IMR-90 (cell line): ENCODE data around the gene FXYD3. TPM values are rescaled to one million over a fixed set of nuclear protein-coding genes. Genes with fewer than 3 reads are reported as not detected.
A peak's percentile ranks its signal among the peaks of the same experiment; 100 is the strongest.

Source experiments
- ATAC-seq: fragments of 200-7000 bp; cut with Tn5 transposase; 2 replicates; pipeline ENCODE4 v1.9.1; 2020; ENCODE audit warnings: low read depth, mild to moderate bottlenecking, moderate library complexity
- BruUV-seq: library from RNA; stranded (reverse); fragments of 400-500 nt; replicated peaks from 2 replicates; lab custom pipeline; 2021; lab: Mats Ljungman, UMichigan
- CTCF ChIA-PET: fragments of 300-600 bp; formaldehyde crosslinking; extraction: SDS; loops from one replicate; lab custom pipeline; 2021; ENCODE audit warnings: antibody characterized with exemption; lab: Yijun Ruan, JAX
- POLR2A ChIA-PET: fragments of 300-600 bp; sonication (Branson Sonifier 250); formaldehyde crosslinking; loops from one replicate; lab custom pipeline; 2022; ENCODE audit warnings: antibody characterized with exemption; ENCODE audit not compliant: unreplicated experiment; lab: Charles Lee
- DNase-seq: peaks from one replicate; pipeline ENCODE4 v3.0.0; 2013
- H2AFZ ChIP-seq: replicated peaks from 2 replicates; pipeline ENCODE3; 2013; ENCODE audit warnings: low read length, mild to moderate bottlenecking; ENCODE audit not compliant: poor library complexity
- H2AK5ac ChIP-seq: 2 replicates; pipeline ENCODE4 v1.6.1; 2013; ENCODE audit warnings: low read depth, low read length, inconsistent platforms
- H2AK9ac ChIP-seq: replicated peaks from 2 replicates; pipeline ENCODE3; 2013; ENCODE audit warnings: mild to moderate bottlenecking, low read depth, low read length, moderate library complexity; ENCODE audit not compliant: poor library complexity
- H2BK120ac ChIP-seq: 2 replicates; pipeline ENCODE4 v1.6.1; 2013; ENCODE audit warnings: low read depth, low read length, inconsistent platforms
- H2BK15ac ChIP-seq: 3 replicates; pipeline ENCODE4 v1.6.1; 2013; ENCODE audit warnings: low read depth, low read length, inconsistent platforms
- H2BK20ac ChIP-seq: 2 replicates; pipeline ENCODE4 v1.6.1; 2013; ENCODE audit warnings: low read depth, mild to moderate bottlenecking, inconsistent platforms, low read length, moderate library complexity
- H2BK5ac ChIP-seq: 2 replicates; pipeline ENCODE4 v1.6.1; 2013; ENCODE audit warnings: mild to moderate bottlenecking, low read depth, low read length, inconsistent platforms; ENCODE audit not compliant: poor library complexity, severe bottlenecking
- H3K14ac ChIP-seq: replicated peaks from 2 replicates; pipeline ENCODE4 v1.6.1; 2013; ENCODE audit warnings: low read depth, low read length, inconsistent platforms
- H3K18ac ChIP-seq: 2 replicates; pipeline ENCODE4 v1.6.1; 2013; ENCODE audit warnings: low read depth, low read length, control low read depth
- H3K23ac ChIP-seq: 2 replicates; pipeline ENCODE4 v1.6.1; 2013; ENCODE audit warnings: low read depth, low read length, inconsistent platforms
- H3K27ac ChIP-seq: 2 replicates; pipeline ENCODE4 v1.5.1; 2013; ENCODE audit warnings: mild to moderate bottlenecking, control low read depth, low read length; ENCODE audit not compliant: insufficient read depth
- H3K27me3 ChIP-seq: 2 replicates; pipeline ENCODE4 v1.6.1; 2013; ENCODE audit warnings: low read length; ENCODE audit not compliant: control insufficient read depth, insufficient read depth
- H3K36me3 ChIP-seq: 2 replicates; pipeline ENCODE4 v1.6.1; 2013; ENCODE audit warnings: low read length, mixed read lengths; ENCODE audit not compliant: control insufficient read depth, insufficient read depth
- H3K4ac ChIP-seq: 2 replicates; pipeline ENCODE4 v1.6.1; 2013; ENCODE audit warnings: low read depth, low read length, inconsistent platforms
- H3K4me1 ChIP-seq: 2 replicates; pipeline ENCODE4 v1.6.1; 2013; ENCODE audit warnings: low read length, mixed read lengths; ENCODE audit not compliant: control insufficient read depth, insufficient read depth
- H3K4me2 ChIP-seq: 2 replicates; pipeline ENCODE4 v1.6.1; 2013; ENCODE audit warnings: low read depth, mild to moderate bottlenecking, control low read depth, low read length, moderate library complexity
- H3K4me3 ChIP-seq: 2 replicates; pipeline ENCODE4 v1.5.1; 2013; ENCODE audit warnings: low read depth, mild to moderate bottlenecking, control low read depth, low read length, moderate library complexity; ENCODE audit not compliant: insufficient read depth
- H3K56ac ChIP-seq: 2 replicates; pipeline ENCODE4 v1.6.1; 2013; ENCODE audit warnings: low read length, inconsistent platforms; ENCODE audit not compliant: insufficient read depth; ENCODE audit errors: extremely low read depth
- H3K79me1 ChIP-seq, 2 experiments: 2 replicates each; pipeline ENCODE4 v1.6.1; 2013; ENCODE audit warnings: low read length in 2 of 2, inconsistent platforms in 1 of 2, low read depth in 1 of 2
- H3K9ac ChIP-seq: 2 replicates; pipeline ENCODE4 v1.6.1; 2013; ENCODE audit warnings: low read depth, low read length, control low read depth
- H3K9me1 ChIP-seq: 2 replicates; pipeline ENCODE4 v1.6.1; 2013; ENCODE audit warnings: low read length, inconsistent platforms; ENCODE audit not compliant: insufficient read depth
- H3K9me3 ChIP-seq: 2 replicates; pipeline ENCODE4 v1.6.1; 2013; ENCODE audit warnings: low read length; ENCODE audit not compliant: control insufficient read depth, insufficient read depth
- H4K20me1 ChIP-seq: 2 replicates; pipeline ENCODE4 v1.6.1; 2013; ENCODE audit warnings: low read length, inconsistent platforms; ENCODE audit not compliant: insufficient read depth
- H4K5ac ChIP-seq: 2 replicates; pipeline ENCODE4 v1.6.1; 2013; ENCODE audit warnings: mild to moderate bottlenecking, low read depth, low read length, control low read depth
- H4K8ac ChIP-seq, 2 experiments: 2 replicates each; pipeline ENCODE4 v1.6.1; 2013; ENCODE audit warnings: low read depth in 2 of 2, low read length in 2 of 2, control low read depth in 1 of 2, inconsistent platforms in 1 of 2
- H4K91ac ChIP-seq: 2 replicates; pipeline ENCODE4 v1.6.1; 2013; ENCODE audit warnings: low read depth, low read length, inconsistent platforms; ENCODE audit not compliant: insufficient read depth
- BHLHE40 ChIP-seq: fragments of 150-350 bp; IDR thresholded peaks from 2 replicates; pipeline ENCODE4 v1.6.1; 2016; ENCODE audit warnings: mild to moderate bottlenecking, low read depth, low read length
- CEBPB ChIP-seq: IDR thresholded peaks from 2 replicates; pipeline ENCODE4 v1.6.1; 2012; ENCODE audit warnings: low read depth, low read length, improper control_type of control experiment
- CHD1 ChIP-seq: IDR thresholded peaks from 2 replicates; pipeline ENCODE4 v1.6.1; 2012; ENCODE audit warnings: low read depth, low read length, improper control_type of control experiment
- FOS ChIP-seq: fragments of 150-350 bp; IDR thresholded peaks from 2 replicates; pipeline ENCODE4 v1.6.1; 2016; ENCODE audit warnings: low read depth, low read length
- MAFK ChIP-seq: IDR thresholded peaks from 2 replicates; pipeline ENCODE4 v1.6.1; 2012; ENCODE audit warnings: low read depth, low read length, improper control_type of control experiment
- MAZ ChIP-seq: IDR thresholded peaks from 2 replicates; pipeline ENCODE4 v1.6.1; 2012; ENCODE audit warnings: low read depth, mild to moderate bottlenecking, low read length, improper control_type of control experiment, moderate library complexity, borderline replicate concordance
- MXI1 ChIP-seq: IDR thresholded peaks from 2 replicates; pipeline ENCODE4 v1.6.1; 2012; ENCODE audit warnings: low read depth, mild to moderate bottlenecking, low read length, moderate library complexity, borderline replicate concordance
- NFE2L2 ChIP-seq: fragments of 150-350 bp; IDR thresholded peaks from 2 replicates; pipeline ENCODE4 v1.6.1; 2016; ENCODE audit warnings: low read depth, mild to moderate bottlenecking, low read length
- POLR2A ChIP-seq: IDR thresholded peaks from 2 replicates; pipeline ENCODE4 v1.6.1; 2012; ENCODE audit warnings: mild to moderate bottlenecking, low read depth, low read length
- RAD21 ChIP-seq: IDR thresholded peaks from 2 replicates; pipeline ENCODE4 v1.6.1; 2012; ENCODE audit warnings: low read length, improper control_type of control experiment
- RCOR1 ChIP-seq: IDR thresholded peaks from 2 replicates; pipeline ENCODE4 v1.6.1; 2012; ENCODE audit warnings: mild to moderate bottlenecking, low read length, improper control_type of control experiment; ENCODE audit not compliant: insufficient replicate concordance
- RFX5 ChIP-seq: IDR thresholded peaks from 2 replicates; pipeline ENCODE4 v1.8.0; 2012; ENCODE audit warnings: low read depth, mild to moderate bottlenecking, low read length, moderate library complexity
- SMC3 ChIP-seq: fragments of 150-350 bp; IDR thresholded peaks from 2 replicates; pipeline ENCODE4 v1.6.1; 2016; ENCODE audit warnings: low read depth, mild to moderate bottlenecking, antibody characterized with exemption, low read length, moderate library complexity
- USF2 ChIP-seq: fragments of 150-350 bp; IDR thresholded peaks from 2 replicates; pipeline ENCODE4 v1.6.1; 2017; ENCODE audit warnings: mild to moderate bottlenecking, antibody characterized with exemption, low read length, low read depth
- WGBS, 2 experiments: methylation state at CpG; one replicate each; pipeline versions ENCODE4 v1.1.5 to v1.1.7; 2013; ENCODE audit warnings: missing lambda C conversion rate in 2 of 2; ENCODE audit not compliant: insufficient read length in 1 of 2; ENCODE audit errors: extremely low coverage in 2 of 2; 5-methylcytosine and 5-hydroxymethylcytosine counted together
- dilution Hi-C: fragments of 300-500 bp; cut with HindIII; formaldehyde crosslinking; loops from one replicate; pipeline ENCODE4 v1.14.3; 2018; ENCODE audit warnings: low sequenced_read_pairs; ENCODE audit not compliant: unreplicated experiment
- in situ Hi-C: fragments of 300-500 bp; cut with MboI; formaldehyde crosslinking; loops from 3 replicates; pipeline ENCODE4 v1.14.3; 2019; ENCODE audit warnings: low sequenced_read_pairs, inconsistent platforms, mixed read lengths
- intact Hi-C: fragments of 100-400 bp; cut with micrococcal nuclease; formaldehyde crosslinking; loops from 2 replicates; pipeline ENCODE4 v1.10.0; 2022
- polyA plus RNA-seq, 3 experiments: library from polyadenylated mRNA; depleted of rRNA; stranded (reverse); fragments of >200 nt; gene quantifications; 2 replicates each; pipeline ENCODE4 v1.2.3, GENCODE V29; 2012; ENCODE audit warnings: low replicate concordance in 1 of 3
- total RNA-seq: library from RNA; depleted of rRNA; stranded (reverse); fragments of >200 nt; gene quantifications from 2 replicates; pipeline ENCODE4 v1.2.3, GENCODE V29; 2012
- TF ChIP-seq, protein P1 (sequence below): conservative IDR thresholded peaks from 2 replicates; pipeline ENCODE4 v1.5.1; 2012; ENCODE audit warnings: mild to moderate bottlenecking, low read depth, low read length, improper control_type of control experiment

Gene FXYD3
- total and polyA plus RNA-seq, 2 of the 4 experiments (the other 2 are of a cell fraction) = not detected

DNA sequence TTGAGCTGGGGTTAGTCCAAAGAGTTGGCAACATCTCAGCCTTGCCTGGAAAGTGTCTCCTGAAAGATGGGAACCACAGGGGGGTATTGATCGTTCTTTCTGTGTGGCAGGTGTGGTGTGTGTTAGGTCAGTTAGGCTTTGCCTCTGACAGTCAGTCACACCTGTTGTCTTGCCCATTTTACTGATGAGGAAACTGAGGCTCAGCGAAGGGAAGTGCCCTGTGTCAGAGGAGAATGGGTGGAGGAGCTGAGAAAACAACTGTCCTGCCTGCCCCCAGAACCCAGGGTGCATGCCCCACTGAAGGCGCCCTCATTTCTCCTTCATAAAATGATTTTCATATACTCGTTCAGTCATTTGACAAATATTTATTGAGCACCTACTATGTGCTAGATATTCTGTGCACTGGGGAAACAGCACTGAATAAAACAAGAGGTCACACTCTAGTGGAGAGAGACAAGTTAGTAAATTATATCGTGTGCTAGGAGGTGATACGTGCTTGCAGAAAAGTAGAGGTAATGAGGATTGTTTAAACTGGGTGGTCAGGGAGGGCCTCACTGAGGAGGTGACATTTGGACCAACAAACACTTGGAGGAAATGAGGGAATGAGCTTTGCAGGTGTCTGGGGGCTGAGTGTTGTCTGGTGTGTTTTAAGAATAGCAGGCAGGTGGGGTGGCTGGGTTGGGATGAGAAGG is 40.5 kb downstream of the FXYD3 start:
- no TSS peak for BruUV-seq
- no peak for DNase-seq
- Histone ChIP-seq H2BK15ac (no peak overlapping the region), H3K9ac (peak overlapping the region; percentile 83; the same call in 1 of the 2 replicates), H2AK9ac (peak overlapping the region; percentile 99), H3K18ac (no peak overlapping the region), H2BK20ac (no peak overlapping the region), H3K36me3 (peaks cover 26% of the 10 kb centered on the region), H4K5ac (no peak overlapping the region), H3K4me1 (peaks cover 9% of the 10 kb centered on the region), H3K9me1 (peaks cover 10% of the 10 kb centered on the region; the same call in 1 of the 2 replicates), H2AK5ac (no peak overlapping the region), H3K23ac (peak overlapping the region; percentile 77; the same call in 1 of the 2 replicates), H3K27ac (no peak overlapping the region), H3K79me1 (peaks cover 8 to 42% of the 10 kb centered on the region in 2 experiments; a peak in 2 of 4 replicates), H2BK120ac (no peak overlapping the region), H2AFZ (no peak overlapping the region), H4K20me1 (0 out of 2 replicates have a peak, but pooled peaks cover 2% of the 10 kb centered on the region), H4K91ac (no peak overlapping the region), H4K8ac (no peak overlapping the region; a peak in 1 of 4 replicates), H3K56ac (no peak overlapping the region), H3K14ac (peak overlapping the region; percentile 41; the same call in 1 of the 2 replicates), H3K4ac (0 out of 2 replicates have a peak overlapping the region, but pooled peaks have one; percentile 16), H2BK5ac (no peak overlapping the region), H3K4me2 (no peak overlapping the region; the same call in 1 of the 2 replicates), H3K9me3 (no peaks in the 10 kb centered on the region), H3K27me3 (no peaks in the 10 kb centered on the region), H3K4me3 (no peak overlapping the region)
- ATAC-seq = no peak
- intact Hi-C loops (no loop called here), dilution Hi-C loops (no loop called here), in situ Hi-C loops (no loop called here)
- 100% methylated on average over 3 of the region's 6 CpGs; no CpG with 5 or more reads in 1 of the 2 experiments for WGBS, 2 experiments
- CTCF ChIA-PET = no interaction called here
- POLR2A ChIA-PET = no interaction called here
- no peak for TF ChIP-seq SMC3
- TF ChIP-seq, protein P1, sequence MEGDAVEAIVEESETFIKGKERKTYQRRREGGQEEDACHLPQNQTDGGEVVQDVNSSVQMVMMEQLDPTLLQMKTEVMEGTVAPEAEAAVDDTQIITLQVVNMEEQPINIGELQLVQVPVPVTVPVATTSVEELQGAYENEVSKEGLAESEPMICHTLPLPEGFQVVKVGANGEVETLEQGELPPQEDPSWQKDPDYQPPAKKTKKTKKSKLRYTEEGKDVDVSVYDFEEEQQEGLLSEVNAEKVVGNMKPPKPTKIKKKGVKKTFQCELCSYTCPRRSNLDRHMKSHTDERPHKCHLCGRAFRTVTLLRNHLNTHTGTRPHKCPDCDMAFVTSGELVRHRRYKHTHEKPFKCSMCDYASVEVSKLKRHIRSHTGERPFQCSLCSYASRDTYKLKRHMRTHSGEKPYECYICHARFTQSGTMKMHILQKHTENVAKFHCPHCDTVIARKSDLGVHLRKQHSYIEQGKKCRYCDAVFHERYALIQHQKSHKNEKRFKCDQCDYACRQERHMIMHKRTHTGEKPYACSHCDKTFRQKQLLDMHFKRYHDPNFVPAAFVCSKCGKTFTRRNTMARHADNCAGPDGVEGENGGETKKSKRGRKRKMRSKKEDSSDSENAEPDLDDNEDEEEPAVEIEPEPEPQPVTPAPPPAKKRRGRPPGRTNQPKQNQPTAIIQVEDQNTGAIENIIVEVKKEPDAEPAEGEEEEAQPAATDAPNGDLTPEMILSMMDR = no peak
- no peak for TF ChIP-seq BHLHE40
- TF ChIP-seq CHD1 = no peak
- no peak for TF ChIP-seq CEBPB
- no peak for TF ChIP-seq NFE2L2
- TF ChIP-seq RFX5 = no peak
- TF ChIP-seq MXI1 = no peak
- no peak for TF ChIP-seq FOS
- TF ChIP-seq USF2 = no peak
- no peak for TF ChIP-seq RCOR1
- no peak for TF ChIP-seq MAZ
- TF ChIP-seq MAFK = no peak
- TF ChIP-seq RAD21 = no peak
- no peak for TF ChIP-seq POLR2A
